Heart right ventricle (tissue), 16 donors: ENCODE measurements around the gene MRAP2. TPM values are rescaled to one million over a fixed set of nuclear protein-coding genes. Genes with fewer than 3 reads are reported as not detected.
"Not testable (repeated sequence)": the region's sequence is repeated elsewhere in the genome, so short reads cannot be mapped to it uniquely, and the experiment has no call there.

Experiments
- ATAC-seq, 8 donors: fragments of 200-7000 bp; cut with Tn5 transposase; one replicate each; pipeline ENCODE4 v1.9.1; 2020; ENCODE audit warnings: mild to moderate bottlenecking in 8 of 8, moderate library complexity in 8 of 8, moderate number of reproducible peaks in 1 of 8
- DNase-seq, 2 donors: peaks; one replicate each; pipeline ENCODE4 v3.0.0-alpha.2; 2020
- H3K27ac ChIP-seq, 10 donors: fragments of 200-600 bp; sonication (generic) in 2 of 10; one replicate each; pipeline versions ENCODE4 v1.5.0 to v1.8.0; 2020 to 2022; ENCODE audit warnings: mild to moderate bottlenecking in 3 of 10
- H3K27me3 ChIP-seq, 7 donors: fragments of 200-600 bp; one replicate each; pipeline ENCODE4 v1.8.0; 2021 to 2022; ENCODE audit warnings: mild to moderate bottlenecking in 2 of 7
- H3K36me3 ChIP-seq, 9 donors: fragments of 200-600 bp; sonication (generic) in 1 of 9; one replicate each; pipeline versions ENCODE4 v1.5.0 to v1.8.0; 2020 to 2022; ENCODE audit warnings: mild to moderate bottlenecking in 2 of 9
- H3K4me1 ChIP-seq, 9 donors: fragments of 200-600 bp; sonication (generic) in 1 of 9; one replicate each; pipeline versions ENCODE4 v1.5.0 to v1.8.0; 2020 to 2022; ENCODE audit warnings: mild to moderate bottlenecking in 4 of 9
- H3K4me3 ChIP-seq, 10 donors: fragments of 200-600 bp; sonication (generic) in 2 of 10; one replicate each; pipeline versions ENCODE4 v1.5.0 to v1.8.0; 2020 to 2022; ENCODE audit warnings: mild to moderate bottlenecking in 7 of 10, moderate library complexity in 2 of 10
- H3K9me3 ChIP-seq, 11 donors: fragments of 200-600 bp in 10 of 11; sonication (generic) in 2 of 11; one replicate each; pipeline versions ENCODE4 v1.5.0 to v1.8.0; 2013 to 2022; ENCODE audit warnings: mild to moderate bottlenecking in 2 of 11, control low read depth in 1 of 11, moderate library complexity in 1 of 11
- WGBS, 2 donors: extraction: QIAGEN DNeasy Blood & Tissue Kit; methylation state at CpG; one replicate each; pipeline ENCODE4 v1.1.7; 2013; ENCODE audit warnings: inconsistent platforms in 1 of 2; 5-methylcytosine and 5-hydroxymethylcytosine counted together
- intact Hi-C, 10 donors: fragments of 100-400 bp; cut with DNase I; formaldehyde crosslinking; loops; one replicate each; pipeline versions ENCODE4 v1.11.1 to v1.14.2; 2022
- polyA plus RNA-seq, 2 donors: library from polyadenylated mRNA; stranded (reverse); fragments of 200-250 nt; gene quantifications; one replicate each; pipeline ENCODE4 v1.2.3, GENCODE V29; 2013
- total RNA-seq, 10 donors: library from RNA; stranded (reverse); fragmentation: NEBNext Ultra II Directional in 3 of 10; extraction: Animal tissue kit (Norgen Biotek cat#: 25700) in 3 of 10; gene quantifications; one replicate each; pipeline versions ENCODE4 v1.2.1 to v1.2.4, GENCODE V29; 2021 to 2023
- TF ChIP-seq, protein P1 (sequence below), 9 donors: fragments of 200-600 bp; sonication (generic) in 2 of 9; IDR thresholded peaks; one replicate each; pipeline versions ENCODE4 v1.5.0 to v1.8.0; 2021 to 2022; ENCODE audit warnings: antibody characterized with exemption in 9 of 9, mild to moderate bottlenecking in 5 of 9, moderate library complexity in 1 of 9
- donor health status: Arrhythmogenic right ventricular cardiomyopathy.
- donor health status: ischemic (EF 13 %, LVEDD 7.1; RV severe dilation, severe dysfunction).
- donor health status: healthy with polysubstance abuse.
- donor health status: DM: no; HTN: yes; CAD: no.
- donor health status: DM: no; HTN: no; CAD: no.
- donor health status: ischemic (EF 25% LVEDD 6.9; RV normal size, moderate dysfunction).
- donor health status: ischemic (EF 25% LVEDD 5.7; RV mildly dilated, moderate dysfunction).
- donor health status: healthy.
- donor health status: DM: yes; HTN: yes; CAD: no.
- donor health status: Ischemic cardiomyopathy.
- donor health status: ischemic (EF 35%, LVEDD 5.7; RV mildly dilated, moderate dysfunction).
- donor health status: nonischemic (EF 11% LVEDD 7.7; RV severe dilation, severe dysfunction).
- donor health status: DM: yes; HTN: yes; CAD: no.
- donor health status: PGD.
- donor health status: ischemic (EF 29% LVEDD 5.4; RV normal size, mild dysfunction).
- donor health status: nonischemic (EF 23%, LVEDD 6.1; RV moderate dilation, normal function).

Gene MRAP2
- total and polyA plus RNA-seq, 12 donors, result 0.14 to 0.56 (median 0.22) TPM; not detected in 3

DNA sequence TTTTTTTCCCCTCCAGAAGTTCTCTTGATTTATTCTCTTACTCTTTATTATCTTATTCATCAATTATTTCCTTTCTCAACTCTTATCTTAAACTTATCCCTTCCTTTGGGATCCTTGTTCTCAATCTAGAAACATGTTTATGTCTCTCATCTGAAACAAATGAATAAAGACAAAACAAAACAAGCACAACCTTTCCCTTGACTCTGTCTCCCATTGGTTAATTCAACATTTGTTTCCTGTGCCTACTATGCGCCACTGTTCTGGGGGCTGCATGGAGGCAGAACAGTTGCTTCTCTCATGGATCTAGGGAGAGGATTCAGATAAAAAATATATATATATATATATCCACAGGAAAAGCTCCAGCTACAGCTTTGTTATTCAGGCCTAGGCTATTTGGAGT lies 5.2 kb upstream of the MRAP2 start:
- 85 to 97% methylated on average over 1 of the region's 1 CpG for WGBS, 2 donors
- intact Hi-C loops, result no loop called here
- Histone ChIP-seq H3K4me1 (peaks cover 0 to 9% (median 0%) of the 10 kb centered on the region in 9 donors), H3K27ac (peak overlapping the region in 1 of 10 donors; percentile 51), H3K4me3 (no peak overlapping the region), H3K36me3 (no peaks in the 10 kb centered on the region), H3K9me3 (peaks cover 0 to 5% (median 0%) of the 10 kb centered on the region in 11 donors), H3K27me3 (peaks cover 0 to 14% (median 4%) of the 10 kb centered on the region in 7 donors)
- TF ChIP-seq, protein P1, sequence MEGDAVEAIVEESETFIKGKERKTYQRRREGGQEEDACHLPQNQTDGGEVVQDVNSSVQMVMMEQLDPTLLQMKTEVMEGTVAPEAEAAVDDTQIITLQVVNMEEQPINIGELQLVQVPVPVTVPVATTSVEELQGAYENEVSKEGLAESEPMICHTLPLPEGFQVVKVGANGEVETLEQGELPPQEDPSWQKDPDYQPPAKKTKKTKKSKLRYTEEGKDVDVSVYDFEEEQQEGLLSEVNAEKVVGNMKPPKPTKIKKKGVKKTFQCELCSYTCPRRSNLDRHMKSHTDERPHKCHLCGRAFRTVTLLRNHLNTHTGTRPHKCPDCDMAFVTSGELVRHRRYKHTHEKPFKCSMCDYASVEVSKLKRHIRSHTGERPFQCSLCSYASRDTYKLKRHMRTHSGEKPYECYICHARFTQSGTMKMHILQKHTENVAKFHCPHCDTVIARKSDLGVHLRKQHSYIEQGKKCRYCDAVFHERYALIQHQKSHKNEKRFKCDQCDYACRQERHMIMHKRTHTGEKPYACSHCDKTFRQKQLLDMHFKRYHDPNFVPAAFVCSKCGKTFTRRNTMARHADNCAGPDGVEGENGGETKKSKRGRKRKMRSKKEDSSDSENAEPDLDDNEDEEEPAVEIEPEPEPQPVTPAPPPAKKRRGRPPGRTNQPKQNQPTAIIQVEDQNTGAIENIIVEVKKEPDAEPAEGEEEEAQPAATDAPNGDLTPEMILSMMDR (IDR thresholded peaks at IDR 0.05), result no peak
- DNase-seq, result no peak
- ATAC-seq, result no peak

DNA sequence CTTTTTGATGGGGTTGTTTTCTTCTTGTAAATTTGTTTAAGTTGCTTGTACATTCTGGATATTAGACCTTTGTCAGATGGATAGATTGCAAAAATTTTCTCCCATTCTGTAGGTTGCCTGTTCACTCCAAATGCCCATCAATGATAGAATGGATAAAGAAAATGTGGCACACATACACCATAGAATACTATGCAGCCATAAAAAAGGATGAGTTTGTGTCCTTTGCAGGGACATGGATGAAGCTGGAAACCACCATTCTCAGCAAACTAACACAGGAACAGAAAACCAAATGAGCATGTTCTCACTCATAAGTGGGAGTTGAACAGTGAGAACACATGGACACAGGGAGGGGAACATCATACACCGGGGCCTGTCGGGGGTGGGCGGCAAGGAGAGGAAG lies 1.6 kb upstream of the MRAP2 start:
- H3K36me3 ChIP-seq, H3K9me3 ChIP-seq, DNase-seq, ATAC-seq, H3K4me3 ChIP-seq, H3K27ac ChIP-seq, intact Hi-C loops: not testable (repeated sequence)
- WGBS, 2 donors, result 93 to 98% methylated on average over 3 of the region's 3 CpGs
- H3K27me3 ChIP-seq, result peaks cover 0 to 49% (median 26%) of the 10 kb centered on the region in 7 donors
- H3K4me1 ChIP-seq, result peaks cover 0 to 18% (median 4%) of the 10 kb centered on the region in 9 donors

DNA sequence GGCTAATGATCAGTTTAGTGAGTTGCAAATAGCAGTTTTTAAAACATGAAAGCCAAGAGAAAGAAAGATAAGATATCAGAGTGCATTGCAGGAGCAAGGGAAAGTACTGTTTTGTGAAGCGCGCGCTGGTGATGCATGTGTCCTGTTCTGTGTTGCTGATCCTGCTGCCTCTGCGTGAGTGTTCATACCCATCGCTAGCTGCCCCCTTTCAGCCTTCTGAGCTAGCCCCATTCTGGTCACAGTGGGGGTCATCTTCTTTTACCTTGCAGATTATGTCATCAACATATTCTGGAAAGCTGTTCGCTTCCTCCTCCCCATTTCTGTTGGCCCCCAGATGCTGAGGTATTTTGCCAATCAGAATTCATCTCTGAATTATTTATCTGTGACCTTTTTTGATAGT lies 1.9 kb downstream of the MRAP2 start:
- no peaks in the 10 kb centered on the region for H3K9me3 ChIP-seq
- TF ChIP-seq, protein P1 (IDR thresholded peaks at IDR 0.05), result no peak
- DNase-seq, result no peak
- WGBS, 2 donors, result 81 to 85% methylated on average over 6 of the region's 6 CpGs
- no peak overlapping the region for H3K4me3 ChIP-seq
- intact Hi-C loops, result no loop called here
- H3K27me3 ChIP-seq, result peaks cover 0 to 57% (median 39%) of the 10 kb centered on the region in 7 donors
- no peak overlapping the region for H3K27ac ChIP-seq
- no peak for ATAC-seq
- H3K36me3 ChIP-seq, result no peaks in the 10 kb centered on the region
- peaks cover 0 to 9% (median 4%) of the 10 kb centered on the region in 9 donors for H3K4me1 ChIP-seq

DNA sequence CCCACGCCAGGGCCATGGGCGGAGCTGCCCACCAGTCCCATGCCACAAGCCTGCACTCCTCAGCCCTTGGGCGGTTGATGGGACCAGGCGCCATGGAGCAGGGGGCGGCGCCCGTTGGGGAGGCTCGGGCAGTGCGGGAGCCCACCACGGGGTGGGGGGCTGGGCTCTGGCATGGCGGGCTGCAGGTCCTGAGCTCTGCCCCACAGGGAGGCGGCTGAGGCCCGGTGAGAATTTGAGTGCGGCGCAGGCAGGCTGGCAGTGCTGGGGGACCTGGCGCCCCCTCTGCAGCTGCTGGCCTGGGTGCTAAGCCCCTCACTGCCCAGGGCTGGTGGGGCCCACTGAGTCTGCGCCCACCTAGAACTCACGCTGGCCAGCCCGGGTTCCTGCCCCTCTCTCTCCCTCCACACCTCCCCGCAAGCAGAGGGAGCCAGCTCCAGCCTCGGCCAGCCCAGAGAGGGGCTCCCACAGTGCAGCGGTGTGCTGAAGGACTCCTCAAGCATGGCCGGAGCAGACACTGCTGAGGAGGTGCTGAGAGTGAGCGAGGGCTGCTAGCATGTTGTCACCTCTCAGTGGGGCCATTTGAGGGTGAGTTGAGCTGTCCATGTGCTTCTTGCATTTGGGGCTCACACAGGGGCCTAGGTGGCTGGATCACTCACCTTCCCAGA lies 4.0 kb downstream of the MRAP2 start:
- no peak overlapping the region for H3K27ac ChIP-seq
- ATAC-seq, result no peak
- no peaks in the 10 kb centered on the region for H3K9me3 ChIP-seq
- peaks cover 0 to 9% (median 4%) of the 10 kb centered on the region in 9 donors for H3K4me1 ChIP-seq
- H3K4me3 ChIP-seq, result no peak overlapping the region
- TF ChIP-seq, protein P1 (IDR thresholded peaks at IDR 0.05), result no peak
- no peaks in the 10 kb centered on the region for H3K36me3 ChIP-seq
- WGBS, 2 donors, result 91 to 97% methylated on average over 24 of the region's 24 CpGs
- peaks cover 0 to 57% (median 40%) of the 10 kb centered on the region in 7 donors for H3K27me3 ChIP-seq
- intact Hi-C loops, result no loop called here
- DNase-seq, result no peak

DNA sequence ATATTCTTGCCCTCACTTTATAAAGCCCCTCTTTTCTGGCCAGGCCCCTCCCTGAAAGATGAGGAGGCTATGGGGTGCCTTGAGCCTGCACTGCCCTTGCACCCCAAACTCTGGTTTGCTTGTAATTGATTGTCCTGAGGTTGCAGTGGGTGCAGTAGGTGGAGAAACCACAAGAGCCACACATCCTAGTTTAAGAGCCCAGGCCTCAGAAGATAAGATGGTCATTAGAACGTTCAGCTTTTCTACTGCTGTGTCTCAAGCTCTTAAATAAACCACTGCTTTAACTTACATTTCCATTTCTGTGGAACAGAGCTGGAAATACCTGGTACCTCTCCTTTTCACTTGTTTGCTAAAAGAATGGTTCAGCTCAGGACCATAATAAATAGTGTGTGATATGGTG lies 9.0 kb downstream of the MRAP2 start:
- no peak for ATAC-seq
- Histone ChIP-seq H3K36me3 (no peaks in the 10 kb centered on the region), H3K27ac (no peak overlapping the region), H3K4me3 (no peak overlapping the region), H3K27me3 (peaks cover 0 to 35% (median 15%) of the 10 kb centered on the region in 7 donors), H3K4me1 (no peaks in the 10 kb centered on the region), H3K9me3 (no peaks in the 10 kb centered on the region)
- 44 to 45% methylated on average over 1 of the region's 1 CpG for WGBS, 2 donors
- intact Hi-C loops, result no loop called here
- DNase-seq, result no peak
- TF ChIP-seq, protein P1 (IDR thresholded peaks at IDR 0.05), result no peak
